SU-DHL-6 (cell line): Measurements from ENCODE around the gene ODAD2.

ENCODE experiments used
- H2AFZ ChIP-seq: fragments of 200-600 bp; sonication (generic); 2 replicates; pipeline ENCODE4 v1.6.1; 2014; ENCODE audit warnings: low read depth, mild to moderate bottlenecking, moderate library complexity, mixed read lengths, antibody characterized with exemption, low read length; ENCODE audit not compliant: severe bottlenecking
- H3F3A ChIP-seq: fragments of 200-600 bp; shearing (Covaris generic); 2 replicates; pipeline ENCODE4 v1.6.0; 2016; ENCODE audit warnings: antibody characterized with exemption, mild to moderate bottlenecking; ENCODE audit not compliant: insufficient read depth
- H3K27ac ChIP-seq: fragments of 200-600 bp; sonication (generic); 2 replicates; pipeline ENCODE4 v1.5.1; 2016; ENCODE audit warnings: low read depth, mild to moderate bottlenecking, low read length, moderate library complexity, mixed read lengths
- H3K27me3 ChIP-seq: fragments of 200-600 bp; sonication (generic), shearing (Covaris generic); 2 replicates; pipeline ENCODE4 v1.6.0; 2014; ENCODE audit warnings: mild to moderate bottlenecking, low read length
- H3K36me3 ChIP-seq: fragments of 200-600 bp; sonication (generic); 2 replicates; pipeline ENCODE4 v1.6.1; 2014; ENCODE audit warnings: mild to moderate bottlenecking, low read length, mixed read lengths
- H3K4me2 ChIP-seq: fragments of 300-600, 200-600 bp; shearing (Covaris generic), sonication (generic); 2 replicates; pipeline ENCODE4 v1.6.0; 2014; ENCODE audit warnings: low read length, low read depth, mild to moderate bottlenecking; ENCODE audit not compliant: poor library complexity, severe bottlenecking
- H3K4me3 ChIP-seq: fragments of 200-600 bp; sonication (generic); 2 replicates; pipeline ENCODE4 v1.5.1; 2014; ENCODE audit warnings: antibody characterized with exemption, low read length, mild to moderate bottlenecking, mixed read lengths; ENCODE audit not compliant: insufficient read depth, poor library complexity, severe bottlenecking
- H3K79me2 ChIP-seq: fragments of 200-600 bp; sonication (generic); 2 replicates; pipeline ENCODE4 v1.6.1; 2014; ENCODE audit warnings: mild to moderate bottlenecking, low read length, moderate library complexity; ENCODE audit not compliant: insufficient read depth
- H3K9ac ChIP-seq: fragments of 200-600 bp; sonication (generic); 2 replicates; pipeline ENCODE4 v1.7.0; 2014; ENCODE audit warnings: mild to moderate bottlenecking, low read length
- H3K9me2 ChIP-seq: fragments of 200-600 bp; sonication (generic); replicated peaks from 2 replicates; pipeline ENCODE4 v1.6.1; 2014; ENCODE audit warnings: low read length; ENCODE audit not compliant: insufficient read depth
- H3K9me3 ChIP-seq: fragments of 200-600 bp; sonication (generic); 2 replicates; pipeline ENCODE4 v1.6.1; 2014; ENCODE audit warnings: low read length, mixed read lengths; ENCODE audit not compliant: insufficient read depth
- H4K20me1 ChIP-seq: fragments of 200-600 bp; sonication (generic); 2 replicates; pipeline ENCODE4 v1.6.1; 2014; ENCODE audit warnings: low read depth, mild to moderate bottlenecking, antibody characterized with exemption, low read length, moderate library complexity, mixed read lengths
- CTCF ChIP-seq: fragments of 200-600 bp; sonication (generic); IDR thresholded peaks from one replicate; pipeline ENCODE4 v1.5.1; 2017; ENCODE audit warnings: antibody characterized with exemption, mild to moderate bottlenecking, low read length, moderate library complexity; ENCODE audit not compliant: insufficient read depth, poor library complexity, severe bottlenecking
- EZH2phosphoT487 ChIP-seq: fragments of 200-600 bp; sonication (generic), shearing (Covaris generic); conservative IDR thresholded peaks from 2 replicates; pipeline ENCODE4 v1.6.1; 2018; ENCODE audit warnings: mild to moderate bottlenecking, antibody characterized with exemption, low read length, moderate library complexity, mixed read lengths

Gene ODAD2

GRCh38 chr10:27912231-27912630, 86.6 kb downstream of the ODAD2 start:
- TF ChIP-seq EZH2phosphoT487 (no peak), CTCF (no peak)
- H3K27me3 ChIP-seq: no peaks in the 10 kb centered on the region
- no peak overlapping the region for H3K4me2 ChIP-seq
- no peaks in the 10 kb centered on the region for H4K20me1 ChIP-seq
- no peak overlapping the region for H3K27ac ChIP-seq
- no peak overlapping the region for H2AFZ ChIP-seq
- H3K4me3 ChIP-seq: no peak overlapping the region
- H3K9ac ChIP-seq: no peak overlapping the region
- no peaks in the 10 kb centered on the region for H3F3A ChIP-seq
- H3K9me2 ChIP-seq: no peaks in the 10 kb centered on the region
- no peaks in the 10 kb centered on the region for H3K9me3 ChIP-seq
- no peaks in the 10 kb centered on the region for H3K79me2 ChIP-seq
- H3K36me3 ChIP-seq: no peaks in the 10 kb centered on the region

- H3F3A ChIP-seq: no peaks in the 10 kb centered on the region
- H3K79me2 ChIP-seq: no peaks in the 10 kb centered on the region
- no peak overlapping the region for H3K4me3 ChIP-seq
- H2AFZ ChIP-seq: no peak overlapping the region
- H3K9me3 ChIP-seq: no peaks in the 10 kb centered on the region
- H3K27ac ChIP-seq: no peak overlapping the region
- H3K36me3 ChIP-seq: no peaks in the 10 kb centered on the region
- H3K9me2 ChIP-seq: no peaks in the 10 kb centered on the region
- no peak overlapping the region for H3K9ac ChIP-seq
- H3K27me3 ChIP-seq: no peaks in the 10 kb centered on the region
- no peak for TF ChIP-seq CTCF
- no peak for TF ChIP-seq EZH2phosphoT487
- H4K20me1 ChIP-seq: no peaks in the 10 kb centered on the region
- no peak overlapping the region for H3K4me2 ChIP-seq
Observed at GRCh38 chr10:27911539-27911938, 87.3 kb downstream of the ODAD2 start.

- H3K4me3 ChIP-seq: no peak overlapping the region
- no peak overlapping the region for H3K27ac ChIP-seq
- TF ChIP-seq CTCF (no peak), EZH2phosphoT487 (no peak)
- no peaks in the 10 kb centered on the region for H3K79me2 ChIP-seq
- H3K36me3 ChIP-seq: no peaks in the 10 kb centered on the region
- no peaks in the 10 kb centered on the region for H3K9me2 ChIP-seq
- H2AFZ ChIP-seq: no peak overlapping the region
- no peaks in the 10 kb centered on the region for H3K9me3 ChIP-seq
- H3K27me3 ChIP-seq: no peaks in the 10 kb centered on the region
- H3K9ac ChIP-seq: no peak overlapping the region
- H3F3A ChIP-seq: no peaks in the 10 kb centered on the region
- H4K20me1 ChIP-seq: no peaks in the 10 kb centered on the region
- no peak overlapping the region for H3K4me2 ChIP-seq
Observed at GRCh38 chr10:27911011-27911410, 87.9 kb downstream of the ODAD2 start.
